A549 treated with CORT108297 at 1 μM for 4 hours (cell line): Measurements from ENCODE around the gene SERINC4. TPM values are rescaled to one million over a fixed set of nuclear protein-coding genes. Genes with fewer than 3 reads are reported as not detected.

Source experiments
- total RNA-seq: library from RNA; stranded (reverse); fragments of 200-300 nt; extraction: Qiagen RNA extraction; gene quantifications from 5 replicates; pipeline ENCODE4 v1.2.3, GENCODE V29; 2022

Gene SERINC4
- total RNA-seq = 0.05 to 0.12 TPM (median 0.06 TPM) in 4 of 5 replicates, not detected in the other

DNA sequence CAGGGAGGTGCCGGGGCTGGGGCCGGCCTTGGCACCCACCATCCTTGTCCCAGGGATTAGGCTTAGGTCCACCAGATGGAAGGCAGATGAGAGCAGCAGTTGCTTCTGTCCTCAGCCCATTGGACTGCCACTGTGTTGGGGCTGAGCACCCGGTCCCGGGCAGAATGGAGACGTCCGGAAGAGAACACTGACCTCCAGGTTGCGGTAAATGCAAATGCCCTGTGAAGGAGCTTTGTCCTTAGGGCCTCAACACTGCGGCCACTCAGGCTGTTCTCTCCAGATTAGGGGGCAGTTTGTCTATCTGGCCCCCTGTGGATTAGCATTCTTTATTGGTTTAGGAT, at the start of gene SERINC4:
Gene SERINC4, minus strand, starts transcription at position 276 of the 341 bp plus-strand sequence. Its CDS starts 234 bp downstream, at position 42.

DNA sequence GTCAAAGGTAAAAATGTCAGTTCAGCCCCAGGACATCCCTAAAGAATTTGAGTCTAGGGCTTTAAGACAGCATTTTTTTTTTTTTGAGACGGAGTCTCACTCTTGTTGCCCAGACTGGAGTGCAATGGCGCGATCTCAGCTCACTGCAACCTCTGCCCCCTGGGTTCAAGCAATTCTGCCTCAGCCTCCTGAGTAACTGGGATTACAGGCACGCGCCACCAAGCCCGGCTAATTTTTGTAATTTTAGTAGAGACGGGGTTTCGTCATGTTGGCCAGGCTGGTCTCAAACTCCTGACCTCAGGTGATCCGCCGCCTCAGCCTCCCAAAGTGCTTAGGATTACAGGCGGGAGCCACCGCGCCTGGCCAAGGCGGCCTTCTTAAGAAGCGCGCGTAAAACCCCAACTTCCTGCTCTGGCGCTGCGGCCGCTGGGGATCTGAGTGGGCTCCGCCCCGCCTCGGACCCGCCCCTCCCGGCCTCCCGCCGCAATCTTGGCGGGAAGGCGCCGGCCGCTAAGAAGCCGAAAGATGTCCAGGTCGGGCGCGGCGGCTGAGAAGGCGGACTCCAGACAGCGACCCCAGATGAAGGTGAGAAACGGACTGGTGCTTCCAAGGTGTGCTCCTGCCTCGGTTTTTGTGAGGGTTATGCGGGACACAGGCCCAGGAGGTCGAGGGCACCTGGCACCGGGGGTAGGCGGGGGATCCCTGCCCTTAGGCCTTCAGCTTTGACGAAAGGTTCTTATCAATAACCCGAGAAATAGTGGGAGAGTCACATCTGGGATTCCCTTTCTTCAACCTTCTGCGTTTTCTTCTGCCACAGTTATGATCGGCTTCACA, 26.7 kb upstream of the SERINC4 start, which contains the start of gene WDR76:
Gene WDR76, plus strand, starts transcription at position 495 of the 834 bp plus-strand sequence. Its CDS starts 31 bp downstream, at position 526.

GRCh38 chr15:43824302-43825246, 24.6 kb upstream of the SERINC4 start, which contains the start of gene MFAP1:
MFAP1 (minus strand) TSS chr15:43824690; CDS start chr15:43824569, 121 bp downstream.

GRCh38 chr15:43800286-43801141, 494 bp upstream of the SERINC4 start, which contains the start of gene HYPK:
HYPK (plus strand) TSS chr15:43800599; CDS start chr15:43800623, 24 bp downstream.

GRCh38 chr15:43791993-43792760, 7.8 kb downstream of the SERINC4 start, which contains the start of gene SERF2:
SERF2 (plus strand) TSS chr15:43792320; CDS start chr15:43792377, 57 bp downstream.

DNA sequence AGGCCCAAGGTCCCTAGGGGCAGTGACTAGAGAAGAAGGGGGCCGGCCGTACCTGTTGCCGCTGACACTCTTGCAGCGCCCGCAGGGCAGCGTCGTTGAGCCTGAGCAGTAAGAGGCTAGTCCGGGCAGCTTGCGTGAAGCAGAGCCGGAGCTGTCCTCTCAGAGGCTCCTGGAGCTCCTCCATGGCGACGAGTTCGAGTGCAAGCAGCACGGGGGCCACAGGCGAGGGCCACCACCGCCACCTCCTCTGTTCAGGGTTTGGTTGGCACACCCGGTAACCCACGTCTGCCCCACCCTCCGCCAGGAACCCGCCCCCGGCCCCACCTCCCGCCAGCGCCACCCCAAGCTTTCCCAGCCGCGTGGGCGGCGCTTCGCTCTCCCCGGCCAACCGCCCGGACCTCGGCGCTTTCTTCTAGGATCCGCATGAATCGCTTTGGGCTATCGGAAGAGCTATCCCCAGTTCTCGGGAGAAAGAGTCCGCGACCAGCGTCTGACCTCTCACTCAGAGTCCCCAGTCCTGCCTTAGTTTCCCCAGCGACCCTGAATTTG, 23.2 kb downstream of the SERINC4 start, which contains the start of gene ELL3:
Gene ELL3, minus strand, starts transcription at position 249 of the 549 bp plus-strand sequence. Its CDS starts 65 bp downstream, at position 184.

GRCh38 chr15:43746245-43746902, 53.6 kb downstream of the SERINC4 start, which contains the start of gene PDIA3:
PDIA3 (plus strand) TSS chr15:43746438; CDS start chr15:43746540, 102 bp downstream.

Other genes with a start within 250 kb of the SERINC4 start
- 5.5 to 7.9 TPM (median 6.6 TPM) in 5 replicates for gene PPIP5K1, start 210.0 kb downstream of the SERINC4 start, total RNA-seq
- 3.1 to 4.2 TPM (median 3.8 TPM) in 5 replicates for gene CKMT1B, start 206.2 kb downstream of the SERINC4 start, total RNA-seq
- 0.06 to 0.16 TPM (median 0.07 TPM) in 3 of 5 replicates, not detected in the others for gene STRC, start 181.4 kb downstream of the SERINC4 start, total RNA-seq
- gene CATSPER2, start 151.4 kb downstream of the SERINC4 start, total RNA-seq = 0.49 to 1.8 TPM (median 0.81 TPM) in 5 replicates
- gene CKMT1A, start 106.4 kb downstream of the SERINC4 start, total RNA-seq = 2.5 to 4.1 TPM (median 2.7 TPM) in 5 replicates
- gene PDIA3, start 53.8 kb downstream of the SERINC4 start, total RNA-seq = 286 to 370 TPM (median 345 TPM) in 5 replicates
- gene ELL3, start 23.3 kb downstream of the SERINC4 start, total RNA-seq = 1.3 to 2.5 TPM (median 1.8 TPM) in 5 replicates
- 459 to 728 TPM (median 704 TPM) in 5 replicates for gene SERF2, start 7.9 kb downstream of the SERINC4 start, total RNA-seq
- gene HYPK, start 379 bp upstream of the SERINC4 start, total RNA-seq = 3.3 to 6.1 TPM (median 4.5 TPM) in 5 replicates
- gene MFAP1, start 24.5 kb upstream of the SERINC4 start, total RNA-seq = 24.1 to 35.2 TPM (median 25.4 TPM) in 5 replicates
- 11.5 to 14.3 TPM (median 12.0 TPM) in 5 replicates for gene WDR76, start 26.8 kb upstream of the SERINC4 start, total RNA-seq